Measurements from ENCODE around the gene TBKBP1. TPM values are rescaled to one million over a fixed set of nuclear protein-coding genes. Genes with fewer than 3 reads are reported as not detected.

The TBKBP1 gene
- total and polyA plus RNA-seq, 4 experiments from 2014 or later = 0.49 to 7.4 (median 3.7) TPM

- peak in 1 of 5 donors; percentile 2 for DNase-seq
- H3K27ac ChIP-seq (ENCODE audit: low read depth, low read length) = no peak overlapping the region
- ChIA-PET CTCF (ENCODE audit: partially characterized antibody) (interaction anchor here (8.2 kb wide), 1 partner anchor 14 kb away, joined by 118 read pairs; no protein-coding TSS in a partner anchor), POLR2A (ENCODE audit: partially characterized antibody) (interaction anchor here (1.1 kb wide), 1 partner anchor 9 kb away, joined by 4 read pairs; no protein-coding TSS in a partner anchor)
- H3K27me3 ChIP-seq (ENCODE audit: insufficient read depth, low read length) = no peaks in the 10 kb centered on the region
- H3K4me1 Mint-ChIP-seq = peaks cover 21 to 67% (median 45%) of the 10 kb centered on the region in 4 donors
- no peaks in the 10 kb centered on the region for H3K27me3 Mint-ChIP-seq
- intact Hi-C loops (cut with micrococcal nuclease) = no loop called here
- no peaks in the 10 kb centered on the region for H3K36me3 ChIP-seq (ENCODE audit: insufficient read depth, low read length)
- peaks cover 0 to 5% of the 10 kb centered on the region in 2 donors for H3K36me3 Mint-ChIP-seq
- peaks cover 32% of the 10 kb centered on the region for H3K4me1 ChIP-seq (ENCODE audit: insufficient read depth, low read length)
- peak overlapping the region in 2 of 7 donors; percentile 4 to 12 for H3K27ac Mint-ChIP-seq
- H3K4me3 ChIP-seq (ENCODE audit: low read length in 2 of 2) = no peak overlapping the region
- H3K4me3 Mint-ChIP-seq = no peak overlapping the region
- no peaks in the 10 kb centered on the region for H3K9me3 Mint-ChIP-seq
- no peaks in the 10 kb centered on the region for H3K9me3 ChIP-seq (ENCODE audit: control insufficient read depth in 1 of 2, low read length in 2 of 2)
Observed at GRCh38 chr17:47712330-47713023, 18.5 kb downstream of the TBKBP1 start.

GRCh38 chr17:47713980-47714700 lies 20.2 kb downstream of the TBKBP1 start:
- Histone ChIP-seq H3K36me3 (ENCODE audit: insufficient read depth, low read length) (no peaks in the 10 kb centered on the region), H3K9me3 (ENCODE audit: control insufficient read depth in 1 of 2, low read length in 2 of 2) (no peaks in the 10 kb centered on the region), H3K27ac (ENCODE audit: low read depth, low read length) (no peak overlapping the region), H3K4me1 (ENCODE audit: insufficient read depth, low read length) (peaks cover 43% of the 10 kb centered on the region), H3K27me3 (ENCODE audit: insufficient read depth, low read length) (no peaks in the 10 kb centered on the region), H3K4me3 (ENCODE audit: low read length in 2 of 2) (no peak overlapping the region)
- H3K9me3 Mint-ChIP-seq = no peaks in the 10 kb centered on the region
- peaks cover 0 to 5% of the 10 kb centered on the region in 2 donors for H3K36me3 Mint-ChIP-seq
- CTCF ChIA-PET (ENCODE audit: partially characterized antibody) = interaction anchor here (1.1 to 8.2 kb wide), 3 partner anchors 15 to 89 kb away, joined by 4 to 118 read pairs (median 4); no protein-coding TSS in a partner anchor
- peak overlapping the region in 4 of 8 donors; percentile 35 to 54 (median 51) for H3K4me3 Mint-ChIP-seq
- intact Hi-C loops (cut with micrococcal nuclease) = no loop called here
- H3K4me1 Mint-ChIP-seq = peaks cover 33 to 78% (median 58%) of the 10 kb centered on the region in 4 donors
- POLR2A ChIA-PET (ENCODE audit: partially characterized antibody) = interaction anchor here (1.2 to 1.4 kb wide), 2 partner anchors 10 to 19 kb away, joined by 4 read pairs; partner anchors contain the start of gene TBX21
- no peaks in the 10 kb centered on the region for H3K27me3 Mint-ChIP-seq
- H3K27ac Mint-ChIP-seq = peak overlapping the region in 5 of 7 donors; percentile 32 to 68 (median 54)
- DNase-seq = peak in 1 of 5 donors; percentile 33

- Mint-ChIP-seq H3K36me3 (no peaks in the 10 kb centered on the region), H3K27ac (peak overlapping the region in 6 of 7 donors; percentile 42 to 74 (median 60)), H3K9me3 (no peaks in the 10 kb centered on the region), H3K27me3 (no peaks in the 10 kb centered on the region), H3K4me3 (peak overlapping the region in 4 of 8 donors; percentile 33 to 63 (median 38)), H3K4me1 (peaks cover 40 to 81% (median 62%) of the 10 kb centered on the region in 4 donors)
- DNase-seq = peak in 1 of 5 donors; percentile 36
- Histone ChIP-seq H3K27me3 (ENCODE audit: insufficient read depth, low read length) (no peaks in the 10 kb centered on the region), H3K4me1 (ENCODE audit: insufficient read depth, low read length) (peaks cover 51% of the 10 kb centered on the region), H3K36me3 (ENCODE audit: insufficient read depth, low read length) (no peaks in the 10 kb centered on the region), H3K4me3 (ENCODE audit: low read length in 2 of 2) (no peak overlapping the region), H3K9me3 (ENCODE audit: control insufficient read depth in 1 of 2, low read length in 2 of 2) (no peaks in the 10 kb centered on the region), H3K27ac (ENCODE audit: low read depth, low read length) (no peak overlapping the region)
- CTCF ChIA-PET (ENCODE audit: partially characterized antibody) = interaction anchor here (1.1 to 8.2 kb wide), 3 partner anchors 16 to 88 kb away, joined by 4 to 118 read pairs (median 4); no protein-coding TSS in a partner anchor
- POLR2A ChIA-PET (ENCODE audit: partially characterized antibody) = interaction anchor here (1.2 to 1.6 kb wide), 3 partner anchors 11 to 18 kb away, joined by 4 read pairs; partner anchors contain the start of gene TBX21
- intact Hi-C loops (cut with micrococcal nuclease) = no loop called here
Observed at GRCh38 chr17:47714773-47715396, 20.9 kb downstream of the TBKBP1 start.

GRCh38 chr17:47715669-47716325 lies 21.8 kb downstream of the TBKBP1 start:
- no peaks in the 10 kb centered on the region for H3K36me3 Mint-ChIP-seq
- no peaks in the 10 kb centered on the region for H3K36me3 ChIP-seq (ENCODE audit: insufficient read depth, low read length)
- H3K4me1 Mint-ChIP-seq = peaks cover 46 to 89% (median 71%) of the 10 kb centered on the region in 4 donors
- DNase-seq = peak in 1 of 5 donors; percentile 5
- H3K27ac ChIP-seq (ENCODE audit: low read depth, low read length) = no peak overlapping the region
- no peaks in the 10 kb centered on the region for H3K27me3 Mint-ChIP-seq
- CTCF ChIA-PET (ENCODE audit: partially characterized antibody) = interaction anchor here (4.3 to 8.2 kb wide), 2 partner anchors 10 to 17 kb away, joined by 22 to 118 read pairs; no protein-coding TSS in a partner anchor
- no peaks in the 10 kb centered on the region for H3K9me3 Mint-ChIP-seq
- peak overlapping the region in 6 of 7 donors; percentile 37 to 74 (median 69) for H3K27ac Mint-ChIP-seq
- H3K4me3 Mint-ChIP-seq = peak overlapping the region in 4 of 8 donors; percentile 26 to 52 (median 40)
- H3K4me1 ChIP-seq (ENCODE audit: insufficient read depth, low read length) = peaks cover 60% of the 10 kb centered on the region
- POLR2A ChIA-PET (ENCODE audit: partially characterized antibody) = interaction anchor here (1.5 to 1.6 kb wide), 2 partner anchors 8 to 14 kb away, joined by 4 to 5 read pairs; no protein-coding TSS in a partner anchor
- intact Hi-C loops (cut with micrococcal nuclease) = no loop called here
- H3K27me3 ChIP-seq (ENCODE audit: insufficient read depth, low read length) = no peaks in the 10 kb centered on the region
- no peak overlapping the region for H3K4me3 ChIP-seq (ENCODE audit: low read length in 2 of 2)
- H3K9me3 ChIP-seq (ENCODE audit: control insufficient read depth in 1 of 2, low read length in 2 of 2) = no peaks in the 10 kb centered on the region

- H3K27me3 ChIP-seq (ENCODE audit: insufficient read depth, low read length) = no peaks in the 10 kb centered on the region
- ChIA-PET CTCF (ENCODE audit: partially characterized antibody) (interaction anchor here (4.3 to 8.2 kb wide), 2 partner anchors 11 to 17 kb away, joined by 22 to 118 read pairs; no protein-coding TSS in a partner anchor), POLR2A (ENCODE audit: partially characterized antibody) (interaction anchor here (1.5 kb wide), 1 partner anchor 9 kb away, joined by 5 read pairs; no protein-coding TSS in a partner anchor)
- intact Hi-C loops (cut with micrococcal nuclease) = no loop called here
- H3K4me1 Mint-ChIP-seq = peaks cover 51 to 95% (median 76%) of the 10 kb centered on the region in 4 donors
- peak in 1 of 5 donors; percentile 14 for DNase-seq
- no peak overlapping the region for H3K4me3 ChIP-seq (ENCODE audit: low read length in 2 of 2)
- no peaks in the 10 kb centered on the region for H3K36me3 Mint-ChIP-seq
- H3K36me3 ChIP-seq (ENCODE audit: insufficient read depth, low read length) = no peaks in the 10 kb centered on the region
- H3K9me3 Mint-ChIP-seq = no peaks in the 10 kb centered on the region
- no peaks in the 10 kb centered on the region for H3K27me3 Mint-ChIP-seq
- H3K4me3 Mint-ChIP-seq = peak overlapping the region in 1 of 8 donors; percentile 52
- no peak overlapping the region for H3K27ac ChIP-seq (ENCODE audit: low read depth, low read length)
- peaks cover 66% of the 10 kb centered on the region for H3K4me1 ChIP-seq (ENCODE audit: insufficient read depth, low read length)
- no peaks in the 10 kb centered on the region for H3K9me3 ChIP-seq (ENCODE audit: control insufficient read depth in 1 of 2, low read length in 2 of 2)
- H3K27ac Mint-ChIP-seq = peak overlapping the region in 2 of 7 donors; percentile 27 to 52
Observed at GRCh38 chr17:47716375-47716774, 22.4 kb downstream of the TBKBP1 start.

- H3K4me3 ChIP-seq (ENCODE audit: low read length in 2 of 2) = no peak overlapping the region
- H3K27me3 Mint-ChIP-seq = no peaks in the 10 kb centered on the region
- H3K4me1 ChIP-seq (ENCODE audit: insufficient read depth, low read length) = peaks cover 75% of the 10 kb centered on the region
- POLR2A ChIA-PET (ENCODE audit: partially characterized antibody) = interaction anchor here (2.3 to 2.6 kb wide), 2 partner anchors 17 to 21 kb away, joined by 7 to 8 read pairs; no protein-coding TSS in a partner anchor
- peak in 1 of 5 donors; percentile 37 for DNase-seq
- CTCF ChIA-PET (ENCODE audit: partially characterized antibody) = interaction anchor here (1.1 to 8.2 kb wide), 4 partner anchors 12 to 23 kb away, joined by 4 to 118 read pairs (median 14); no protein-coding TSS in a partner anchor
- H3K4me1 Mint-ChIP-seq = peaks cover 55 to 96% (median 78%) of the 10 kb centered on the region in 4 donors
- H3K36me3 Mint-ChIP-seq = no peaks in the 10 kb centered on the region
- H3K27ac Mint-ChIP-seq = peak overlapping the region in 4 of 7 donors; percentile 9 to 86 (median 26)
- peak overlapping the region in 2 of 8 donors; percentile 52 to 75 for H3K4me3 Mint-ChIP-seq
- no peaks in the 10 kb centered on the region for H3K36me3 ChIP-seq (ENCODE audit: insufficient read depth, low read length)
- intact Hi-C loops (cut with micrococcal nuclease) = loop anchor here (1.0 kb wide), 1 partner anchor 18 kb away; no protein-coding TSS in a partner anchor
- H3K27ac ChIP-seq (ENCODE audit: low read depth, low read length) = no peak overlapping the region
- H3K9me3 Mint-ChIP-seq = no peaks in the 10 kb centered on the region
- H3K9me3 ChIP-seq (ENCODE audit: control insufficient read depth in 1 of 2, low read length in 2 of 2) = no peaks in the 10 kb centered on the region
- no peaks in the 10 kb centered on the region for H3K27me3 ChIP-seq (ENCODE audit: insufficient read depth, low read length)
Observed at GRCh38 chr17:47717261-47717697, 23.3 kb downstream of the TBKBP1 start.
